Kidney (tissue), 14 donors: ENCODE measurements around the gene TECRL. TPM values are rescaled to one million over a fixed set of nuclear protein-coding genes. Genes with fewer than 3 reads are reported as not detected.

Experiments used
- DNase-seq, 5 donors: peaks; one replicate each; pipeline ENCODE4 v3.0.0-alpha.2; 2013 to 2020
- FAIRE-seq: peaks from 2 replicates; lab custom pipeline; 2012; peaks lifted over from hg19 to GRCh38; lab: Jason Lieb, UNC
- H3K27ac ChIP-seq, 2 donors: one replicate each; pipeline ENCODE4 v1.7.0; 2013; ENCODE audit warnings: low read depth in 2 of 2, low read length in 2 of 2, inconsistent platforms in 1 of 2
- H3K27me3 ChIP-seq: one replicate; pipeline ENCODE4 v1.7.1; 2013; ENCODE audit warnings: low read length, inconsistent platforms; ENCODE audit not compliant: control insufficient read depth, insufficient read depth
- H3K36me3 ChIP-seq, 3 donors: one replicate each; pipeline versions ENCODE4 v1.7.0 to v1.7.1; 2013; ENCODE audit warnings: low read length in 3 of 3, control low read depth in 1 of 3, inconsistent platforms in 1 of 3; ENCODE audit not compliant: insufficient read depth in 3 of 3, control insufficient read depth in 2 of 3
- H3K4me1 ChIP-seq, 3 donors: one replicate each; pipeline versions ENCODE4 v1.7.0 to v1.7.1; 2013; ENCODE audit warnings: low read length in 3 of 3, inconsistent platforms in 1 of 3, low read depth in 1 of 3; ENCODE audit not compliant: control insufficient read depth in 2 of 3, insufficient read depth in 2 of 3
- H3K4me3 ChIP-seq, 3 donors: one replicate each; pipeline versions ENCODE4 v1.7.0 to v1.8.1; 2013; ENCODE audit warnings: low read length in 3 of 3, control low read depth in 1 of 3, inconsistent platforms in 1 of 3
- H3K9ac ChIP-seq, 3 donors: one replicate each; pipeline versions ENCODE4 v1.7.0 to v1.7.1; 2013; ENCODE audit warnings: low read length in 3 of 3, control low read depth in 1 of 3, inconsistent platforms in 1 of 3
- H3K9me3 ChIP-seq, 3 donors: one replicate each; pipeline versions ENCODE4 v1.7.0 to v1.7.1; 2013; ENCODE audit warnings: low read length in 3 of 3, control low read depth in 1 of 3, inconsistent platforms in 1 of 3; ENCODE audit not compliant: control insufficient read depth in 2 of 3, insufficient read depth in 1 of 3
- intact Hi-C: fragments of 100-400 bp; cut with DNase I; formaldehyde crosslinking; loops from one replicate; pipeline ENCODE4 v1.11.1; 2022
- polyA plus RNA-seq: library from polyadenylated mRNA; stranded (reverse); fragments of 350-450 nt; fragmentation: Illumina TruSeq; extraction: RNeasy Lipid Tissue Mini Kit (QIAGEN cat#74804); gene quantifications from one replicate; pipeline ENCODE4 v1.2.3, GENCODE V29; 2014; ENCODE audit warnings: low read depth, low replicate concordance; ENCODE audit not compliant: insufficient read depth
- total RNA-seq: library from RNA; stranded (reverse); fragmentation: NEBNext Ultra II Directional; extraction: Animal tissue kit (Norgen Biotek cat#: 25700); gene quantifications from one replicate; pipeline ENCODE4 v1.2.1, GENCODE V29; 2021
- TF ChIP-seq, protein P1 (sequence below): IDR thresholded peaks from 3 replicates; pipeline ENCODE4 v1.5.1; 2012; ENCODE audit warnings: mild to moderate bottlenecking, moderate library complexity, borderline replicate concordance; ENCODE audit not compliant: insufficient read depth; ENCODE audit errors: extremely low read depth
- donor health status: control.
- donor health status: control.
- donor health status: control.
- donor health status: control.
- donor health status: control.
- donor health status: DM: yes; HTN: yes; CAD: no.
- donor health status: Normal renal cell carcinoma (clear cell type).

The TECRL gene
- total and polyA plus RNA-seq, 2 donors from 2014 or later, result not detected

- Histone ChIP-seq H3K9ac (no peak overlapping the region), H3K27ac (no peak overlapping the region), H3K27me3 (no peaks in the 10 kb centered on the region), H3K36me3 (no peaks in the 10 kb centered on the region), H3K4me1 (no peaks in the 10 kb centered on the region), H3K9me3 (no peaks in the 10 kb centered on the region), H3K4me3 (no peak overlapping the region)
- intact Hi-C loops, result no loop called here
- DNase-seq (no peak), FAIRE-seq (no peak)
- TF ChIP-seq, protein P1, sequence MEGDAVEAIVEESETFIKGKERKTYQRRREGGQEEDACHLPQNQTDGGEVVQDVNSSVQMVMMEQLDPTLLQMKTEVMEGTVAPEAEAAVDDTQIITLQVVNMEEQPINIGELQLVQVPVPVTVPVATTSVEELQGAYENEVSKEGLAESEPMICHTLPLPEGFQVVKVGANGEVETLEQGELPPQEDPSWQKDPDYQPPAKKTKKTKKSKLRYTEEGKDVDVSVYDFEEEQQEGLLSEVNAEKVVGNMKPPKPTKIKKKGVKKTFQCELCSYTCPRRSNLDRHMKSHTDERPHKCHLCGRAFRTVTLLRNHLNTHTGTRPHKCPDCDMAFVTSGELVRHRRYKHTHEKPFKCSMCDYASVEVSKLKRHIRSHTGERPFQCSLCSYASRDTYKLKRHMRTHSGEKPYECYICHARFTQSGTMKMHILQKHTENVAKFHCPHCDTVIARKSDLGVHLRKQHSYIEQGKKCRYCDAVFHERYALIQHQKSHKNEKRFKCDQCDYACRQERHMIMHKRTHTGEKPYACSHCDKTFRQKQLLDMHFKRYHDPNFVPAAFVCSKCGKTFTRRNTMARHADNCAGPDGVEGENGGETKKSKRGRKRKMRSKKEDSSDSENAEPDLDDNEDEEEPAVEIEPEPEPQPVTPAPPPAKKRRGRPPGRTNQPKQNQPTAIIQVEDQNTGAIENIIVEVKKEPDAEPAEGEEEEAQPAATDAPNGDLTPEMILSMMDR, result no peak
These were observed 159.2 kb downstream of the TECRL start for GRCh38 chr4:64250061-64250460.

GRCh38 chr4:64248186-64248585, 161.1 kb downstream of the TECRL start:
- H3K36me3 ChIP-seq, result no peaks in the 10 kb centered on the region
- no peaks in the 10 kb centered on the region for H3K4me1 ChIP-seq
- H3K9me3 ChIP-seq, result no peaks in the 10 kb centered on the region
- intact Hi-C loops, result no loop called here
- no peak overlapping the region for H3K27ac ChIP-seq
- TF ChIP-seq, protein P1, result no peak
- DNase-seq (no peak), FAIRE-seq (no peak)
- no peak overlapping the region for H3K9ac ChIP-seq
- no peaks in the 10 kb centered on the region for H3K27me3 ChIP-seq
- H3K4me3 ChIP-seq, result no peak overlapping the region

- no peaks in the 10 kb centered on the region for H3K27me3 ChIP-seq
- DNase-seq (peak in 1 of 5 donors; percentile 4), FAIRE-seq (no peak)
- H3K4me1 ChIP-seq, result no peaks in the 10 kb centered on the region
- no peak overlapping the region for H3K4me3 ChIP-seq
- TF ChIP-seq, protein P1, result no peak
- no peak overlapping the region for H3K9ac ChIP-seq
- no peak overlapping the region for H3K27ac ChIP-seq
- intact Hi-C loops, result no loop called here
- H3K9me3 ChIP-seq, result peaks cover 0 to 55% (median 16%) of the 10 kb centered on the region in 3 donors
- no peaks in the 10 kb centered on the region for H3K36me3 ChIP-seq
These were observed 178.4 kb downstream of the TECRL start for GRCh38 chr4:64230709-64231310.
